ENCODE results near the gene FAM227B.

Gene FAM227B

GRCh38 chr15:49315391-49315823 is 305.2 kb downstream of the FAM227B start:
- Histone ChIP-seq H3K4me3 (replicated peaks; ENCODE audit: low read depth, low read length) (no peak overlapping the region), H3K36me3 (ENCODE audit: control insufficient read depth, insufficient read depth, low read length) (peaks cover 2% of the 10 kb centered on the region), H3K27me3 (replicated peaks; ENCODE audit: control insufficient read depth, insufficient read depth, low read length) (no peaks in the 10 kb centered on the region)
- TF ChIP-seq CTCF (IDR thresholded peaks at IDR 0.05; ENCODE audit: insufficient read depth, low read length, poor library complexity, severe bottlenecking): no peak
- DNase-seq (ENCODE audit: extremely low read depth, insufficient read length): no peak

GRCh38 chr15:49314716-49315115 is 305.9 kb downstream of the FAM227B start:
- no peak for TF ChIP-seq CTCF (IDR thresholded peaks at IDR 0.05; ENCODE audit: insufficient read depth, low read length, poor library complexity, severe bottlenecking)
- H3K36me3 ChIP-seq (ENCODE audit: control insufficient read depth, insufficient read depth, low read length): peaks cover 2% of the 10 kb centered on the region
- no peak for DNase-seq (ENCODE audit: extremely low read depth, insufficient read length)

GRCh38 chr15:49313650-49314049 is 307.0 kb downstream of the FAM227B start:
- H3K27me3 ChIP-seq (replicated peaks; ENCODE audit: control insufficient read depth, insufficient read depth, low read length): no peaks in the 10 kb centered on the region
- no peak for TF ChIP-seq CTCF (IDR thresholded peaks at IDR 0.05; ENCODE audit: insufficient read depth, low read length, poor library complexity, severe bottlenecking)
- H3K4me3 ChIP-seq (replicated peaks; ENCODE audit: low read depth, low read length): no peak overlapping the region
- H3K36me3 ChIP-seq (ENCODE audit: control insufficient read depth, insufficient read depth, low read length): no peaks in the 10 kb centered on the region; the same call in none of the 2 replicates
- DNase-seq (ENCODE audit: extremely low read depth, insufficient read length): no peak

More at GRCh38 chr15:49314716-49315115, 305.9 kb downstream of the FAM227B start:
- H3K4me3 ChIP-seq (replicated peaks; ENCODE audit: low read depth, low read length): no peak overlapping the region
- no peaks in the 10 kb centered on the region for H3K27me3 ChIP-seq (replicated peaks; ENCODE audit: control insufficient read depth, insufficient read depth, low read length)

- no peaks in the 10 kb centered on the region; the same call in none of the 2 replicates for H3K36me3 ChIP-seq (ENCODE audit: control insufficient read depth, insufficient read depth, low read length)
- TF ChIP-seq CTCF (IDR thresholded peaks at IDR 0.05; ENCODE audit: insufficient read depth, low read length, poor library complexity, severe bottlenecking): no peak
- no peaks in the 10 kb centered on the region for H3K27me3 ChIP-seq (replicated peaks; ENCODE audit: control insufficient read depth, insufficient read depth, low read length)
- DNase-seq (ENCODE audit: extremely low read depth, insufficient read length): no peak
- H3K4me3 ChIP-seq (replicated peaks; ENCODE audit: low read depth, low read length): no peak overlapping the region
Measured at GRCh38 chr15:49309889-49310288, 310.7 kb downstream of the FAM227B start.

GRCh38 chr15:49308686-49309085 is 311.9 kb downstream of the FAM227B start:
- no peak for TF ChIP-seq CTCF (IDR thresholded peaks at IDR 0.05; ENCODE audit: insufficient read depth, low read length, poor library complexity, severe bottlenecking)
- no peak for DNase-seq (ENCODE audit: extremely low read depth, insufficient read length)
- Histone ChIP-seq H3K36me3 (ENCODE audit: control insufficient read depth, insufficient read depth, low read length) (peaks cover 2% of the 10 kb centered on the region), H3K27me3 (replicated peaks; ENCODE audit: control insufficient read depth, insufficient read depth, low read length) (no peaks in the 10 kb centered on the region), H3K4me3 (replicated peaks; ENCODE audit: low read depth, low read length) (no peak overlapping the region)

- H3K27me3 ChIP-seq (replicated peaks; ENCODE audit: control insufficient read depth, insufficient read depth, low read length): no peaks in the 10 kb centered on the region
- H3K36me3 ChIP-seq (ENCODE audit: control insufficient read depth, insufficient read depth, low read length): peaks cover 2% of the 10 kb centered on the region
Measured at GRCh38 chr15:49306551-49306950, 314.1 kb downstream of the FAM227B start.

More at GRCh38 chr15:49306551-49306950, 314.1 kb downstream of the FAM227B start:
- H3K4me3 ChIP-seq (replicated peaks; ENCODE audit: low read depth, low read length): no peak overlapping the region
- TF ChIP-seq CTCF (IDR thresholded peaks at IDR 0.05; ENCODE audit: insufficient read depth, low read length, poor library complexity, severe bottlenecking): no peak
- no peak for DNase-seq (ENCODE audit: extremely low read depth, insufficient read length)

All from GM06990 (cell line).